HG02973 (cell line): Measurements from ENCODE around the gene AQR.
"Not testable (repeated sequence)": the region's sequence is repeated elsewhere in the genome, so short reads cannot be mapped to it uniquely, and the experiment has no call there.

Experiments used
- ATAC-seq: cut with Tn5 transposase; IDR thresholded peaks from one replicate; pipeline ENCODE4 v1.9.1; 2021; ENCODE audit warnings: moderate library complexity; ENCODE audit not compliant: unreplicated experiment

AQR gene

GRCh38 chr15:34969340-34970097 is at the start of gene AQR:
Gene AQR (minus strand): TSS chr15:34969742. CDS start chr15:34969613, 129 bp downstream.
- ATAC-seq, result peak; percentile 98

- ATAC-seq, result no peak
Measured at GRCh38 chr15:35014241-35014640, 44.7 kb upstream of the AQR start.

- ATAC-seq, result no peak
Measured at GRCh38 chr15:35013370-35013769, 43.8 kb upstream of the AQR start.

GRCh38 chr15:35007397-35007796 is 37.9 kb upstream of the AQR start:
- ATAC-seq, result no peak

GRCh38 chr15:35005933-35006332 is 36.4 kb upstream of the AQR start:
- ATAC-seq, result no peak

- ATAC-seq, result no peak
Measured at GRCh38 chr15:35003928-35004327, 34.4 kb upstream of the AQR start.

GRCh38 chr15:35000511-35000910 is 31.0 kb upstream of the AQR start:
- no peak for ATAC-seq

- ATAC-seq, result no peak
Measured at GRCh38 chr15:34999906-35000305, 30.4 kb upstream of the AQR start.

- ATAC-seq, result no peak
Measured at GRCh38 chr15:34994925-34995324, 25.4 kb upstream of the AQR start.

GRCh38 chr15:34993877-34994276 is 24.3 kb upstream of the AQR start:
- ATAC-seq, result peak; percentile 91

GRCh38 chr15:34993412-34993811 is 23.9 kb upstream of the AQR start:
- no peak for ATAC-seq

GRCh38 chr15:34988027-34988902 is 18.7 kb upstream of the AQR start, which contains the start of gene ZNF770:
Gene ZNF770 (minus strand): TSS chr15:34988287. CDS start chr15:34983434, 4,853 bp downstream.
- ATAC-seq, result peak; percentile 67

- ATAC-seq, result no peak
Measured at GRCh38 chr15:34987609-34988026, 18.1 kb upstream of the AQR start.

- ATAC-seq, result no peak
Measured at GRCh38 chr15:34986771-34987480, 17.4 kb upstream of the AQR start.

- no peak for ATAC-seq
Measured at GRCh38 chr15:34986326-34986725, 16.8 kb upstream of the AQR start.

- ATAC-seq, result no peak
Measured at GRCh38 chr15:34984889-34985630, 15.5 kb upstream of the AQR start.

GRCh38 chr15:34976743-34977142 is 7.2 kb upstream of the AQR start:
- ATAC-seq, result no peak

- ATAC-seq, result no peak
Measured at GRCh38 chr15:34976073-34976472, 6.5 kb upstream of the AQR start.

- no peak for ATAC-seq
Measured at GRCh38 chr15:34973512-34973911, 4.0 kb upstream of the AQR start.

- ATAC-seq, result not testable (repeated sequence)
Measured at GRCh38 chr15:34970098-34970643, 629 bp upstream of the AQR start.
